ENCODE results near the gene FXR2. TPM values are rescaled to one million over a fixed set of nuclear protein-coding genes. Genes with fewer than 3 reads are reported as not detected.

The FXR2 gene
- total RNA-seq (10 to 100 TPM; 13.8 to 32.3 (median 24.2) TPM), polyA plus RNA-seq (10 to 100 TPM; 26.6 to 36.1 TPM)
- long read RNA-seq, donor 1, partial matches to known transcripts: 9 of 13 reads
- long read RNA-seq, donor 1, other reads (novel, unspliced or antisense): 4 of 13 reads
- long read RNA-seq, donor 2, transcript FXR2-201 (17 exons, 2,957 nt): major isoform, 6 of 6 reads
- long read RNA-seq, donor 2, partial matches to known transcripts: 0 of 6 reads
- long read RNA-seq, donor 2, other reads (novel, unspliced or antisense): 0 of 6 reads
- long read RNA-seq, donor 3, transcript FXR2-201 (17 exons, 2,957 nt): major isoform, 71 of 86 reads
- long read RNA-seq, donor 3, partial matches to known transcripts: 5 of 86 reads
- long read RNA-seq, donor 3, other reads (novel, unspliced or antisense): 10 of 86 reads

- Histone ChIP-seq H3K4me3 (peak within 1 kb of the TSS; percentile 64), H3K27ac (peak within 1 kb of the TSS; percentile 86 to 95), H3K9me3 (no peaks in the 10 kb centered on the region), H3K4me1 (ENCODE audit: insufficient read depth) (peaks cover 15% of the 10 kb centered on the region), H3K27me3 (no peaks in the 10 kb centered on the region), H3K36me3 (no peaks in the 10 kb centered on the region)
- intact Hi-C loops (cut with DNase I): no loop called here
- TF ChIP-seq CTCF (IDR thresholded peaks at IDR 0.05) (peak; percentile 74 to 83 (median 81)), POLR2A (IDR thresholded peaks at IDR 0.05) (peak; percentile 84), EP300 (IDR thresholded peaks at IDR 0.05) (no peak)
- 1% methylated on average over 38 to 93 of the region's 93 CpGs for WGBS, 3 donors
- peak; percentile 99 to 100 (median 100) for DNase-seq
Observed at GRCh38 chr17:7614425-7615264, at the start of gene FXR2. Gene FXR2 (minus strand): TSS chr17:7614897. CDS start chr17:7614532, 365 bp downstream.

GRCh38 chr17:7656958-7657609 is 42.4 kb upstream of the FXR2 start:
- Histone ChIP-seq H3K4me3 (no peak overlapping the region), H3K27me3 (no peaks in the 10 kb centered on the region), H3K27ac (peak overlapping the region in 1 of 2 donors; percentile 1), H3K9me3 (no peaks in the 10 kb centered on the region), H3K4me1 (ENCODE audit: insufficient read depth) (peaks cover 4% of the 10 kb centered on the region), H3K36me3 (no peaks in the 10 kb centered on the region)
- 13 to 17% (median 14%) methylated on average over 10 of the region's 10 CpGs for WGBS, 3 donors
- no peak for TF ChIP-seq CTCF (IDR thresholded peaks at IDR 0.05)
- no peak for TF ChIP-seq EP300 (IDR thresholded peaks at IDR 0.05)
- intact Hi-C loops (cut with DNase I): no loop called here
- DNase-seq: peak; percentile 73 to 87 (median 79)

- H3K27ac ChIP-seq: no peak overlapping the region
- H3K36me3 ChIP-seq: no peaks in the 10 kb centered on the region
- intact Hi-C loops (cut with DNase I): no loop called here
- 89 to 91% (median 90%) methylated on average over 17 of the region's 17 CpGs for WGBS, 3 donors
- H3K4me1 ChIP-seq (ENCODE audit: insufficient read depth): peaks cover 4% of the 10 kb centered on the region
- TF ChIP-seq POLR2A (IDR thresholded peaks at IDR 0.05): no peak
- TF ChIP-seq CTCF (IDR thresholded peaks at IDR 0.05): no peak
- TF ChIP-seq EP300 (IDR thresholded peaks at IDR 0.05): no peak
- H3K27me3 ChIP-seq: no peaks in the 10 kb centered on the region
- H3K4me3 ChIP-seq: no peak overlapping the region
- DNase-seq: peak in 1 of 5 donors; percentile 31
- H3K9me3 ChIP-seq: no peaks in the 10 kb centered on the region
Observed at GRCh38 chr17:7655541-7655840, 40.8 kb upstream of the FXR2 start.

GRCh38 chr17:7654832-7655540 is 40.3 kb upstream of the FXR2 start:
- WGBS, 3 donors: 54 to 63% (median 57%) methylated on average over 16 of the region's 16 CpGs
- intact Hi-C loops (cut with DNase I): loop anchor here in 2 of 4 donors (5.0 kb wide), 1 partner anchor 32 kb away; the partner anchor contains the start of genes TP53 (in 2 of the 2) and WRAP53 (in 2 of the 2)
- Histone ChIP-seq H3K4me3 (no peak overlapping the region), H3K27ac (no peak overlapping the region), H3K4me1 (ENCODE audit: insufficient read depth) (peaks cover 4% of the 10 kb centered on the region), H3K36me3 (no peaks in the 10 kb centered on the region), H3K27me3 (no peaks in the 10 kb centered on the region), H3K9me3 (no peaks in the 10 kb centered on the region)
- TF ChIP-seq EP300 (IDR thresholded peaks at IDR 0.05) (no peak), CTCF (IDR thresholded peaks at IDR 0.05) (no peak), POLR2A (IDR thresholded peaks at IDR 0.05) (no peak)
- DNase-seq: no peak

Data from ovary (tissue), 10 donors.